HepG2 (cell line): ENCODE measurements around the gene RXYLT1. TPM values are rescaled to one million over a fixed set of nuclear protein-coding genes. Genes with fewer than 3 reads are reported as not detected.
A peak's percentile ranks its signal among the peaks of the same experiment; 100 is the strongest.

ENCODE experiments used
- ATF7-NPFF ChIP-seq: sonication (generic); formaldehyde crosslinking; IDR thresholded peaks from 2 replicates; pipeline ENCODE4 v1.8.1; 2023; ENCODE audit warnings: mild to moderate bottlenecking, low read depth, missing genetic modification reagents, moderate library complexity
- CBFB ChIP-seq: sonication (generic); formaldehyde crosslinking; IDR thresholded peaks from 2 replicates; pipeline ENCODE4 v1.4.0; 2020; ENCODE audit warnings: missing genetic modification reagents
- DMAP1 ChIP-seq: IDR thresholded peaks from 2 replicates; pipeline ENCODE4 v1.6.1; 2016
- FLYWCH1 ChIP-seq: sonication (generic); formaldehyde crosslinking; IDR thresholded peaks from 2 replicates; pipeline ENCODE4 v1.8.1; 2023; ENCODE audit warnings: mild to moderate bottlenecking, missing genetic modification reagents
- FOXM1 ChIP-seq: sonication (generic); formaldehyde crosslinking; IDR thresholded peaks from 2 replicates; pipeline ENCODE4 v1.5.0; 2020; ENCODE audit warnings: missing genetic modification reagents
- GATA4 ChIP-seq: sonication (generic); IDR thresholded peaks from 2 replicates; pipeline ENCODE4 v1.6.1; 2016; ENCODE audit warnings: antibody characterized with exemption, low read depth, borderline replicate concordance
- PHF20 ChIP-seq: sonication (generic); formaldehyde crosslinking; IDR thresholded peaks from 2 replicates; pipeline ENCODE4 v1.5.0; 2020; ENCODE audit warnings: mild to moderate bottlenecking, missing genetic modification reagents
- PHF21A ChIP-seq: sonication (generic); formaldehyde crosslinking; IDR thresholded peaks from 2 replicates; pipeline ENCODE4 v1.5.0; 2020; ENCODE audit warnings: mild to moderate bottlenecking, missing genetic modification reagents
- RELA ChIP-seq: sonication (generic); formaldehyde crosslinking; IDR thresholded peaks from 2 replicates; pipeline ENCODE4 v1.4.0; 2020; ENCODE audit warnings: missing genetic modification reagents
- ZMYM3 ChIP-seq: sonication (generic); formaldehyde crosslinking; IDR thresholded peaks from 2 replicates; pipeline ENCODE4 v1.5.1; 2020; ENCODE audit warnings: mild to moderate bottlenecking, missing genetic modification reagents
- ZNF124 ChIP-seq: sonication (generic); formaldehyde crosslinking; IDR thresholded peaks from 2 replicates; pipeline ENCODE4 v1.4.0; 2020; ENCODE audit warnings: missing genetic modification reagents
- ZNF224 ChIP-seq: sonication (generic); formaldehyde crosslinking; IDR thresholded peaks from 2 replicates; pipeline ENCODE4 v1.5.0; 2020; ENCODE audit warnings: mild to moderate bottlenecking, missing genetic modification reagents
- ZNF264 ChIP-seq: sonication (generic); formaldehyde crosslinking; IDR thresholded peaks from 2 replicates; pipeline ENCODE4 v1.4.0; 2020; ENCODE audit warnings: missing genetic modification reagents
- ZNF33B ChIP-seq: sonication (generic); formaldehyde crosslinking; IDR thresholded peaks from 2 replicates; pipeline ENCODE4 v1.5.1; 2020; ENCODE audit warnings: mild to moderate bottlenecking, missing genetic modification reagents
- ZNF724P ChIP-seq: sonication (generic); formaldehyde crosslinking; IDR thresholded peaks from 2 replicates; pipeline ENCODE4 v1.8.0; 2022; ENCODE audit warnings: missing genetic modification reagents, borderline replicate concordance
- ZNF790 ChIP-seq: sonication (generic); formaldehyde crosslinking; IDR thresholded peaks from 2 replicates; pipeline ENCODE4 v1.8.0; 2022; ENCODE audit warnings: missing genetic modification reagents, mild to moderate bottlenecking, borderline replicate concordance
- ZNF792 ChIP-seq: IDR thresholded peaks from 2 replicates; pipeline ENCODE4 v1.6.1; 2016
- polyA plus RNA-seq, 8 experiments: library from polyadenylated mRNA; depleted of rRNA in 3 of 8; stranded (reverse) in 7 of 8; unstranded in 1 of 8; fragments of >200 nt; fragmentation: Illumina TruSeq in 4 of 8; extraction: Trizol in 4 of 8; gene quantifications; 2 replicates each; pipeline versions ENCODE4 v1.2.1 to v1.2.3, GENCODE V29; 2011 to 2016; ENCODE audit warnings: low read depth in 4 of 8, missing spikeins in 1 of 8, mixed read lengths in 1 of 8; ENCODE audit not compliant: insufficient read depth in 1 of 8
- total RNA-seq, 5 experiments: library from RNA; depleted of rRNA; stranded (reverse); fragments of >200 nt; fragmentation: Illumina TruSeq; extraction: Trizol; gene quantifications; 2 replicates each; pipeline ENCODE4 v1.2.3, GENCODE V29; 2016; ENCODE audit warnings: low read depth in 1 of 5
- TF ChIP-seq, protein P1 (sequence below): sonication (generic); formaldehyde crosslinking; IDR thresholded peaks from 2 replicates; pipeline ENCODE4 v1.5.1; 2020; ENCODE audit warnings: mild to moderate bottlenecking, missing genetic modification reagents, borderline replicate concordance
- TF ChIP-seq, protein P2 (sequence below): sonication (generic); formaldehyde crosslinking; IDR thresholded peaks from 2 replicates; pipeline ENCODE4 v1.4.0; 2020; ENCODE audit warnings: missing genetic modification reagents
- TF ChIP-seq, protein P3 (sequence below): sonication (generic); formaldehyde crosslinking; IDR thresholded peaks from 2 replicates; pipeline ENCODE4 v1.4.0; 2020; ENCODE audit warnings: missing genetic modification reagents, borderline replicate concordance
- TF ChIP-seq, protein P4 (sequence below): sonication (generic); formaldehyde crosslinking; IDR thresholded peaks from 2 replicates; pipeline ENCODE4 v1.4.0; 2020; ENCODE audit warnings: missing genetic modification reagents
- TF ChIP-seq, protein P5 (sequence below): sonication (generic); formaldehyde crosslinking; IDR thresholded peaks from 2 replicates; pipeline ENCODE4 v1.5.1; 2020; ENCODE audit warnings: missing genetic modification reagents, mild to moderate bottlenecking, borderline replicate concordance

RXYLT1 gene
- total and polyA plus RNA-seq, 2 of the 13 experiments (the other 11 are each of a cell fraction or from before 2014, with no cell fraction given), result 8.3 to 15.5 TPM

DNA sequence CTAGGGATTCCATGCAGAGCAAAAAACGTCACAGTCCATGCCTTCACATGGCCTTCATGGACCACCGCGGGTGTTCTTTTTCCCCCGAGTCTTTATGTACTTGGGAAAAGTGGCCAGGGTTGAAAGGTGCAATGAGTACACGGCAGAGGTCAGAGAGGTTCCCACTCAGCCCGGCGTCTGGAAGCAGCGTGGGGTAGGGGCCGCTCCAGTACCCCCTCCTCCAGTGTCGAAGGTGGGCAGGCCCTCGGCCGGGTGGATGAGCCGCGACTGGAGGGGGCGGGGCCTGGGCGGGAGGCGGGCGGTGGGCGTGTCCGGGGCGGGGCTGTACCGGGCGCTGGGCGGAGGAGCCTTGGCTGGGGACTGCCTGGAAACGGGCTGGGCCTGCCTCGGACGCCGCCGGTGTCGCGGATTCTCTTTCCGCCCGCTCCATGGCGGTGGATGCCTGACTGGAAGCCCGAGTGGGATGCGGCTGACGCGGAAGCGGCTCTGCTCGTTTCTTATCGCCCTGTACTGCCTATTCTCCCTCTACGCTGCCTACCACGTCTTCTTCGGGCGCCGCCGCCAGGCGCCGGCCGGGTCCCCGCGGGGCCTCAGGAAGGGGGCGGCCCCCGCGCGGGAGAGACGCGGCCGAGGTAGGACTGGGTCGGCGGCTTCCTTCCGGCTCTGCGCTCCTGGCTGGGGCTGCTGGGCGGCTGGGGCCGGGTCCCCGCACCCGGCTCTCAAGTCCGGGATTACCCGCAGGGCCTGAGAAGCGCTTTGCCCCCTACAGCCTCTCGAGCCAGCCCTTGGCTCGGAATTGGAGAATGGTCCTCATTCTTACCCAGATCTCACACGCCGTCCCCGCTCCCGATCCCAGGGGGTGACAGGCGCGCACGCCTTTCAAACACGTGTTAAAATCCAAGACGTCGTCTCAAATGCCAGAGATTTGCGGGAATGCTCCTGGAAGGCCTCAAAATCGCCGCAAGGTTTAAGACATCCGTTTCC, at the start of gene RXYLT1 (continued):
- TF ChIP-seq, protein P1, sequence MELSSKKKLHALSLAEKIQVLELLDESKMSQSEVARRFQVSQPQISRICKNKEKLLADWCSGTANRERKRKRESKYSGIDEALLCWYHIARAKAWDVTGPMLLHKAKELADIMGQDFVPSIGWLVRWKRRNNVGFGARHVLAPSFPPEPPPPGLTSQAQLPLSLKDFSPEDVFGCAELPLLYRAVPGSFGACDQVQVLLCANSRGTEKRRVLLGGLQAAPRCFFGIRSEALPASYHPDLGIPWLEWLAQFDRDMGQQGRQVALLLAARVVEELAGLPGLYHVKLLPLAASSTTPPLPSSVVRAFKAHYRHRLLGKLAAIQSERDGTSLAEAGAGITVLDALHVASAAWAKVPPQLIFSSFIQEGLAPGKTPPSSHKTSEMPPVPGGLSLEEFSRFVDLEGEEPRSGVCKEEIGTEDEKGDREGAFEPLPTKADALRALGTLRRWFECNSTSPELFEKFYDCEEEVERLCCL, result no peak
- TF ChIP-seq PHF21A (CRISPR knock-in tag), result peak; percentile 77
- TF ChIP-seq ZNF124 (CRISPR knock-in tag), result no peak
- TF ChIP-seq ZNF792, result 0 out of 2 replicates have a peak, but pooled peaks have one; percentile 35
- TF ChIP-seq ZNF224 (CRISPR knock-in tag), result no peak
- TF ChIP-seq, protein P2, sequence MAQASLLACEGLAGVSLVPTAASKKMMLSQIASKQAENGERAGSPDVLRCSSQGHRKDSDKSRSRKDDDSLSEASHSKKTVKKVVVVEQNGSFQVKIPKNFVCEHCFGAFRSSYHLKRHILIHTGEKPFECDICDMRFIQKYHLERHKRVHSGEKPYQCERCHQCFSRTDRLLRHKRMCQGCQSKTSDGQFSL (CRISPR knock-in tag), result no peak
- TF ChIP-seq ATF7-NPFF (CRISPR knock-in tag), result peak; percentile 31; the same call in 1 of the 2 replicates
- 0 out of 2 replicates have a peak, but pooled peaks have one; percentile 35 for TF ChIP-seq ZNF724P (CRISPR knock-in tag)
- TF ChIP-seq GATA4, result no peak
- TF ChIP-seq ZNF33B (CRISPR knock-in tag), result peak; percentile 35
- no peak for TF ChIP-seq RELA (CRISPR knock-in tag)
- TF ChIP-seq, protein P3, sequence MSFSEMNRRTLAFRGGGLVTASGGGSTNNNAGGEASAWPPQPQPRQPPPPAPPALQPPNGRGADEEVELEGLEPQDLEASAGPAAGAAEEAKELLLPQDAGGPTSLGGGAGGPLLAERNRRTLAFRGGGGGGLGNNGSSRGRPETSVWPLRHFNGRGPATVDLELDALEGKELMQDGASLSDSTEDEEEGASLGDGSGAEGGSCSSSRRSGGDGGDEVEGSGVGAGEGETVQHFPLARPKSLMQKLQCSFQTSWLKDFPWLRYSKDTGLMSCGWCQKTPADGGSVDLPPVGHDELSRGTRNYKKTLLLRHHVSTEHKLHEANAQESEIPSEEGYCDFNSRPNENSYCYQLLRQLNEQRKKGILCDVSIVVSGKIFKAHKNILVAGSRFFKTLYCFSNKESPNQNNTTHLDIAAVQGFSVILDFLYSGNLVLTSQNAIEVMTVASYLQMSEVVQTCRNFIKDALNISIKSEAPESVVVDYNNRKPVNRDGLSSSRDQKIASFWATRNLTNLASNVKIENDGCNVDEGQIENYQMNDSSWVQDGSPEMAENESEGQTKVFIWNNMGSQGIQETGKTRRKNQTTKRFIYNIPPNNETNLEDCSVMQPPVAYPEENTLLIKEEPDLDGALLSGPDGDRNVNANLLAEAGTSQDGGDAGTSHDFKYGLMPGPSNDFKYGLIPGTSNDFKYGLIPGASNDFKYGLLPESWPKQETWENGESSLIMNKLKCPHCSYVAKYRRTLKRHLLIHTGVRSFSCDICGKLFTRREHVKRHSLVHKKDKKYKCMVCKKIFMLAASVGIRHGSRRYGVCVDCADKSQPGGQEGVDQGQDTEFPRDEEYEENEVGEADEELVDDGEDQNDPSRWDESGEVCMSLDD (CRISPR knock-in tag), result no peak
- TF ChIP-seq ZNF264 (CRISPR knock-in tag), result no peak
- peak; percentile 81 for TF ChIP-seq DMAP1 (CRISPR knock-in tag)
- TF ChIP-seq CBFB (CRISPR knock-in tag), result peak; percentile 11; the same call in 1 of the 2 replicates
- no peak for TF ChIP-seq FLYWCH1 (CRISPR knock-in tag)
- no peak for TF ChIP-seq FOXM1
- peak; percentile 45; the same call in 1 of the 2 replicates for TF ChIP-seq ZNF790
- TF ChIP-seq, protein P4, sequence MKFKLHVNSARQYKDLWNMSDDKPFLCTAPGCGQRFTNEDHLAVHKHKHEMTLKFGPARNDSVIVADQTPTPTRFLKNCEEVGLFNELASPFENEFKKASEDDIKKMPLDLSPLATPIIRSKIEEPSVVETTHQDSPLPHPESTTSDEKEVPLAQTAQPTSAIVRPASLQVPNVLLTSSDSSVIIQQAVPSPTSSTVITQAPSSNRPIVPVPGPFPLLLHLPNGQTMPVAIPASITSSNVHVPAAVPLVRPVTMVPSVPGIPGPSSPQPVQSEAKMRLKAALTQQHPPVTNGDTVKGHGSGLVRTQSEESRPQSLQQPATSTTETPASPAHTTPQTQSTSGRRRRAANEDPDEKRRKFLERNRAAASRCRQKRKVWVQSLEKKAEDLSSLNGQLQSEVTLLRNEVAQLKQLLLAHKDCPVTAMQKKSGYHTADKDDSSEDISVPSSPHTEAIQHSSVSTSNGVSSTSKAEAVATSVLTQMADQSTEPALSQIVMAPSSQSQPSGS, result 0 out of 2 replicates have a peak, but pooled peaks have one; percentile 30
- TF ChIP-seq ZMYM3, result no peak
- TF ChIP-seq, protein P5, sequence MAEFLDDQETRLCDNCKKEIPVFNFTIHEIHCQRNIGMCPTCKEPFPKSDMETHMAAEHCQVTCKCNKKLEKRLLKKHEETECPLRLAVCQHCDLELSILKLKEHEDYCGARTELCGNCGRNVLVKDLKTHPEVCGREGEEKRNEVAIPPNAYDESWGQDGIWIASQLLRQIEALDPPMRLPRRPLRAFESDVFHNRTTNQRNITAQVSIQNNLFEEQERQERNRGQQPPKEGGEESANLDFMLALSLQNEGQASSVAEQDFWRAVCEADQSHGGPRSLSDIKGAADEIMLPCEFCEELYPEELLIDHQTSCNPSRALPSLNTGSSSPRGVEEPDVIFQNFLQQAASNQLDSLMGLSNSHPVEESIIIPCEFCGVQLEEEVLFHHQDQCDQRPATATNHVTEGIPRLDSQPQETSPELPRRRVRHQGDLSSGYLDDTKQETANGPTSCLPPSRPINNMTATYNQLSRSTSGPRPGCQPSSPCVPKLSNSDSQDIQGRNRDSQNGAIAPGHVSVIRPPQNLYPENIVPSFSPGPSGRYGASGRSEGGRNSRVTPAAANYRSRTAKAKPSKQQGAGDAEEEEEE (CRISPR knock-in tag), result no peak
- TF ChIP-seq PHF20 (CRISPR knock-in tag), result peak; percentile 80
